HFF-Myc (cell line): Measurements from ENCODE around the gene C4B.
"Not testable (repeated sequence)": the region's sequence is repeated elsewhere in the genome, so short reads cannot be mapped to it uniquely, and the experiment has no call there.

Experiments
- DNase-seq: peaks from one replicate; pipeline ENCODE4 v3.0.0-alpha.2; 2011; ENCODE audit warnings: low read depth; ENCODE audit errors: extremely low read depth
- H3K4me3 ChIP-seq: replicated peaks from 2 replicates; pipeline ENCODE4 v1.5.1; 2011; ENCODE audit warnings: low read depth, mild to moderate bottlenecking, control low read depth, low read length
- CTCF ChIP-seq: IDR thresholded peaks from 2 replicates; pipeline ENCODE4 v1.5.1; 2012; ENCODE audit warnings: mild to moderate bottlenecking, low read depth, low read length, control low read depth; ENCODE audit errors: missing control alignments

Gene C4B

GRCh38 chr6:32058511-32058963 is 43.9 kb downstream of the C4B start:
- no peak overlapping the region for H3K4me3 ChIP-seq
- TF ChIP-seq CTCF, result no peak
- DNase-seq, result no peak

GRCh38 chr6:32060966-32061655 is 46.5 kb downstream of the C4B start:
- TF ChIP-seq CTCF, result no peak
- no peak for DNase-seq
- no peak overlapping the region for H3K4me3 ChIP-seq

GRCh38 chr6:32064706-32065105 is 50.1 kb downstream of the C4B start:
- no peak for DNase-seq
- no peak for TF ChIP-seq CTCF
- H3K4me3 ChIP-seq, result no peak overlapping the region

- DNase-seq, H3K4me3 ChIP-seq: not testable (repeated sequence)
These were observed 52.9 kb downstream of the C4B start for GRCh38 chr6:32067521-32067920.

- not testable (repeated sequence) for DNase-seq, H3K4me3 ChIP-seq
These were observed 53.7 kb downstream of the C4B start for GRCh38 chr6:32068315-32068714.

- H3K4me3 ChIP-seq, result no peak overlapping the region
- no peak for TF ChIP-seq CTCF
- DNase-seq, result no peak
These were observed 54.3 kb downstream of the C4B start for GRCh38 chr6:32068867-32069266.

- DNase-seq, result no peak
- H3K4me3 ChIP-seq, result no peak overlapping the region
- TF ChIP-seq CTCF, result no peak
These were observed 54.9 kb downstream of the C4B start for GRCh38 chr6:32069460-32069859.

GRCh38 chr6:32069878-32070515 is 55.4 kb downstream of the C4B start:
- no peak for DNase-seq
- no peak overlapping the region for H3K4me3 ChIP-seq
- TF ChIP-seq CTCF, result no peak
